RWPE2 (cell line): ENCODE data around the gene FBXL7.

Experiments used
- ATAC-seq: fragments of 200-7000 bp; cut with Tn5 transposase; 3 replicates; pipeline ENCODE4 v1.9.1; 2021; ENCODE audit warnings: low read depth
- DNase-seq: peaks from one replicate; pipeline ENCODE4 v3.0.0-alpha.2; 2020; ENCODE audit warnings: low spot score
- H3K27ac ChIP-seq: fragments of 450-650 bp; 2 replicates; pipeline ENCODE4 v1.5.1; 2017; ENCODE audit warnings: mild to moderate bottlenecking; ENCODE audit not compliant: poor library complexity, severe bottlenecking
- H3K27me3 ChIP-seq: fragments of 250-450 bp; sonication (Bioruptor Pico); 2 replicates; pipeline ENCODE4 v1.5.1; 2021; ENCODE audit warnings: mild to moderate bottlenecking, moderate library complexity; ENCODE audit not compliant: insufficient read depth, poor library complexity, severe bottlenecking
- H3K36me3 ChIP-seq: fragments of 250-450 bp; sonication (Bioruptor Pico); 2 replicates; pipeline ENCODE4 v1.5.1; 2020; ENCODE audit warnings: low read depth, mild to moderate bottlenecking, moderate library complexity
- H3K4me1 ChIP-seq: fragments of 250-450 bp; sonication (Bioruptor Pico); 2 replicates; pipeline ENCODE4 v1.5.1; 2021; ENCODE audit warnings: mild to moderate bottlenecking, moderate library complexity; ENCODE audit not compliant: insufficient read depth, poor library complexity, severe bottlenecking
- H3K4me3 ChIP-seq: fragments of 250-450 bp; sonication (Bioruptor Pico); 2 replicates; pipeline ENCODE4 v1.5.1; 2021; ENCODE audit warnings: mild to moderate bottlenecking, moderate library complexity; ENCODE audit not compliant: severe bottlenecking
- H3K9me3 ChIP-seq: fragments of 250-450 bp; sonication (Bioruptor Pico); 2 replicates; pipeline ENCODE4 v1.5.1; 2021; ENCODE audit warnings: mild to moderate bottlenecking, moderate library complexity; ENCODE audit not compliant: severe bottlenecking
- CTCF ChIP-seq: fragments of 450-650 bp; IDR thresholded peaks from one replicate; pipeline ENCODE4 v1.5.1; 2017; ENCODE audit warnings: mild to moderate bottlenecking, moderate library complexity; ENCODE audit not compliant: poor library complexity, severe bottlenecking

The FBXL7 gene

DNA sequence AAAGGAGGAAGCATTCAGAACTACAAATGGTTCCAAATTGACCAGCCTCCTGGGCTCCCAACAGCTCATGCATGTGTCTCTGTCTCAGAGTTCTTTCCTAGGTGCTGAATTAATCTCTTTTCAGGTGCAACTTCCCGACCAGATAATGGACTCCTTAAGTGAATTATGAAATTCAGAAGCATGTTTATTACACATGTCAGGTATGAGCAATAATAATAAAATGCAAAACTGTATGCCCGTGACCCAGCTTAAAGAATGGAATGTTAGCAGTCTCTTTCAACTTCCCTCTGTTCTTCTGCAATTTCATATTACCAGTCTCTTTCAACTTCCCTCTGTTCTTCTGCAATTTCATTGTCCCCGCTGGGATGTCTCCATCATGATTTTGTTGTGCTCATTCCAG is 60.4 kb downstream of the FBXL7 start:
- no peaks in the 10 kb centered on the region for H3K36me3 ChIP-seq
- ATAC-seq (peak; percentile 27; the same call in 2 of the 3 replicates), DNase-seq (no peak)
- TF ChIP-seq CTCF, result no peak
- no peaks in the 10 kb centered on the region for H3K27me3 ChIP-seq
- no peak overlapping the region for H3K27ac ChIP-seq
- no peak overlapping the region for H3K4me3 ChIP-seq
- H3K9me3 ChIP-seq, result no peaks in the 10 kb centered on the region
- H3K4me1 ChIP-seq, result no peaks in the 10 kb centered on the region

- no peak overlapping the region for H3K27ac ChIP-seq
- H3K4me3 ChIP-seq, result no peak overlapping the region
- DNase-seq (no peak), ATAC-seq (no peak)
- no peaks in the 10 kb centered on the region for H3K27me3 ChIP-seq
- H3K36me3 ChIP-seq, result no peaks in the 10 kb centered on the region
- H3K4me1 ChIP-seq, result no peaks in the 10 kb centered on the region
- TF ChIP-seq CTCF, result no peak
- no peaks in the 10 kb centered on the region for H3K9me3 ChIP-seq
Measured at GRCh38 chr5:15564523-15564922, 64.5 kb downstream of the FBXL7 start.

DNA sequence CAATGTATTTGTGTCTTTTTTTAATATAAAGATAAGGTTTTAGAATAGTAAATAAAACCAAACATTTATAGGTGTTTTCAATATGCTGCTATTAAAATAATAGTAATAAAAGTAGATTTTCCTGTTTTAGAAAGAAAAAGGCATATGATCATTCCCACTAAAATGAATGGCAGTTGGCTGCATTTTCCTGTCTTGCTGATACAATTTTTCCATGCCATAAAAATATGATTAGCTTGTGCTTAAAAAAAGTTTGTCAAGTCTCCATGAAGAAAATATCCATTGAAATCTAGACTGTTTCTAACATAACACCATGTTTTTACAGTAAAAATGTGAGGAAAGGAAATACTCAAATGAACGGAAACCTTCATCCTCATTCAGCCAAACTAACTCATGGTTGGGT is 65.0 kb downstream of the FBXL7 start:
- Histone ChIP-seq H3K27ac (no peak overlapping the region), H3K4me1 (no peaks in the 10 kb centered on the region), H3K36me3 (no peaks in the 10 kb centered on the region), H3K27me3 (no peaks in the 10 kb centered on the region), H3K9me3 (no peaks in the 10 kb centered on the region), H3K4me3 (no peak overlapping the region)
- DNase-seq (no peak), ATAC-seq (no peak)
- TF ChIP-seq CTCF, result no peak

DNA sequence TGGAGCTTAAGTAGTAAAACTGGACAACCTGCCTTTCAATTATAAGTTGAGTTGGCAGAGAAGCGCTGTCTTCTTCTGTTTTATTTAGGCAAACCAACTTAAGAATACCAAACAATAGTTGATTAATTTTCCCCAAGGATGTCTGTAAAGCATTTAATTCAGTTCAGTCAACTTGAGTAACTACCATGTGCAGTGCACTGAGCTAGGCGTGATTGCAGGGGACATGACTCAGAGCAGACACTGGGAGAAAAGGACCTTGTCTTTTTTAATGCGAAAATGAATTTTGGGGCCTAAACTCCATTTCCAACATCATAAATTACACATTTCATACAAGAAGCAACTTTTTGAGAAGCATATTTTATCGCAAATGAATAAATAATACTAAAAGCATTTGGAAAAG is 66.3 kb downstream of the FBXL7 start:
- ATAC-seq (no peak), DNase-seq (no peak)
- Histone ChIP-seq H3K9me3 (no peaks in the 10 kb centered on the region), H3K27me3 (peaks cover 5% of the 10 kb centered on the region), H3K4me3 (no peak overlapping the region), H3K4me1 (no peaks in the 10 kb centered on the region), H3K36me3 (no peaks in the 10 kb centered on the region), H3K27ac (no peak overlapping the region)
- no peak for TF ChIP-seq CTCF

DNA sequence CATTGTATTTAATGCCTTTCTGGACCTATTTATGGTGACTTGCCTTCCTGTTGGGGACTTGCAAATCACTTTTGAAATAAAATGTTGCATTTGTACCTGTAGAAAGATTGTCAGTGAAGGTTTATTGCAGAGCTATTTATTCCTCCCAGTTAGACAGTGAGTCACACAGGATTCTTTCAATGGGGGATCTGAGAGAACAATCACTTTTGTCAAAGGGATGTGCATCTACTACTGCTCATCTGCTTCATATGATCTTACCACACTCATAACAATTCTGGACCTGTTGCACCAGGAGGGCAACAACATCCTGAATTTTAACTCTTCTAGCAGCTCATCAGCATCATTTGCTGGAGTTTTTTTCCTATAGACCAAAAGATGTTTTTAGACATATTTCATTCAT is 66.8 kb downstream of the FBXL7 start:
- TF ChIP-seq CTCF, result no peak
- Histone ChIP-seq H3K4me3 (no peak overlapping the region), H3K27me3 (peaks cover 5% of the 10 kb centered on the region), H3K27ac (no peak overlapping the region), H3K9me3 (no peaks in the 10 kb centered on the region), H3K4me1 (no peaks in the 10 kb centered on the region), H3K36me3 (no peaks in the 10 kb centered on the region)
- DNase-seq (no peak), ATAC-seq (no peak)
